ENCODE results near the gene TOR2A. TPM values are rescaled to one million over a fixed set of nuclear protein-coding genes. Genes with fewer than 3 reads are reported as not detected.

TOR2A gene
- total and polyA plus RNA-seq, 2 of the 8 experiments (the other 6 are each of a cell fraction or from before 2014, with no cell fraction given), result 18.7 to 24.9 TPM

DNA sequence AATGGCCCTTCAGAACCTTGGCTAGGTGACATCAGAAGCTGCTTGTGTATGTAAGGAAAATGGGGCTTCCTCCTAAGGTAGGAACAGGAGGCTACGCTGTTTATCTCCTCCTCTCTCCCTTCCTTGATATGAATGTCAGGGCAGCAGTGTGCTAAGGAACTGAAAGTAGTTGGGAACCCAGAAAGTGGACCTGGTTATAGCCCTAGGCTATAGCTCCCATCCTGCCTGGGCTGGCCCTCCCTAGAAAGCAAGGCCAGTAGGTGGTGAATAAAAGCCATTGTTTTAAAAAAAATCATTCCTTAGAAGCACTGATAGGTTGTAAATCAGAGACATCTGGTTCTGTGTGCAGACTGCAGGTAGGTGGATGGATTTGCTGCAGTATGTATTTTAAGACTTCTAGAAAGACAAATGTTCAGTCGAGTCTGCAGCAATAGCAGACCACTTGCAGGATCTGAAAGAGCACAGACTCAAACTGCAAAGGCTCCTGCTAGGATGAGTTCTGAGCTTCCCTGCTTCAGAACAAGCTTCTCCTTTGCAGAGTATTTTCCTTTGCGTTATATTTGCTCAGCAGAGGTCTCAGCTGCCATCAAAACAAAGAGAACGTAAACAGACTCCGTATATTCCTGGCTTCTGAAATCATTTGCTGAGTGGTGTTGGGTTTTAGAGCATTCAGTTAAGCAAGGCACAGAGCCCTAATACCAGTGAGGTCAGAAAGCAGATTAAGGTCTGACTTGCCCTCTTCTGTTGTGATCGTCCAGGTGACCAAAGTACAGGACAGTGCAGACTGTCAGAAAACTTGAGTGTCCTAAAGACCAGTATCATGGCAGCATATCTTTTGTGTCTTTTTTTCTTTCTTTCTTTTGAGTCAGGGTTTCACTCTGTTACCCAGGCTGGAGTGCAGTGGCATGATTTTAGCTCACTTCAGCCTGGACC, 48.4 kb downstream of the TOR2A start:
- H3K27ac ChIP-seq (ENCODE audit: low read depth, low read length), result no peak overlapping the region
- no peak overlapping the region for H3K4me2 ChIP-seq (ENCODE audit: insufficient read depth in 1 of 2, low read depth in 2 of 2, low read length in 2 of 2)
- H3K56ac ChIP-seq (replicated peaks; ENCODE audit: insufficient read length, low read depth, low read length), result no peak overlapping the region
- H3K23ac ChIP-seq (ENCODE audit: insufficient read length), result no peak overlapping the region
- DNase-seq (ENCODE audit: low read depth in 1 of 2, low spot score in 2 of 2) (no peak), FAIRE-seq (no peak)
- H3K4me1 ChIP-seq (replicated peaks in 1 of 4; ENCODE audit: control insufficient read depth in 3 of 4, insufficient read depth in 4 of 4, low read length in 3 of 4), result no peaks in the 10 kb centered on the region
- no peak overlapping the region for H2BK20ac ChIP-seq (ENCODE audit: low read length)
- 93% methylated on average over 6 of the region's 6 CpGs; no CpG with 5 or more reads in 1 of the 2 experiments for WGBS, 2 experiments (ENCODE audit: extremely low coverage in 1 of 2, insufficient coverage in 1 of 2, insufficient read length in 1 of 2, insufficient replicate concordance in 2 of 2, low coverage in 1 of 2, low lambda C conversion rate in 2 of 2, missing lambda C conversion rate in 1 of 2)
- no peak overlapping the region for H2BK12ac ChIP-seq (ENCODE audit: low read depth, low read length)
- no peaks in the 10 kb centered on the region for H3K9me3 ChIP-seq (ENCODE audit: insufficient read depth in 2 of 2, low read depth in 1 of 2, low read length in 1 of 2)
- no peak overlapping the region for H4K8ac ChIP-seq (ENCODE audit: extremely low read depth, insufficient read depth, low read length)
- H4K5ac ChIP-seq (ENCODE audit: insufficient read length, low read depth, low read length), result no peak overlapping the region
- H3K23me2 ChIP-seq (ENCODE audit: low read depth, low read length), result no peaks in the 10 kb centered on the region
- no peak overlapping the region for H2AFZ ChIP-seq (ENCODE audit: low read length)
- no peaks in the 10 kb centered on the region for H3K79me2 ChIP-seq (ENCODE audit: control insufficient read depth in 1 of 2, insufficient read depth in 2 of 2, low read length in 2 of 2)
- H3K9ac ChIP-seq (replicated peaks in 1 of 4; ENCODE audit: extremely low read depth in 1 of 4, low read depth in 3 of 4, low read length in 3 of 4), result no peak overlapping the region; a peak in 1 of 7 replicates
- H3K14ac ChIP-seq (ENCODE audit: insufficient read length), result no peak overlapping the region
- H2AK5ac ChIP-seq (ENCODE audit: low read depth, low read length), result no peak overlapping the region
- peaks cover 0 to 2% of the 10 kb centered on the region in 2 experiments for H4K20me1 ChIP-seq (replicated peaks in 1 of 2; ENCODE audit: control insufficient read depth in 1 of 2, insufficient read depth in 2 of 2, low read length in 2 of 2)
- no peak overlapping the region for H3K18ac ChIP-seq (ENCODE audit: extremely low read depth, low read length)
- POLR2A ChIA-PET (ENCODE audit: partially characterized antibody), result interaction anchor here (0.6 kb wide), 1 partner anchor 112 kb away, joined by 3 read pairs; no protein-coding TSS in a partner anchor
- H2BK120ac ChIP-seq (replicated peaks; ENCODE audit: low read depth, low read length), result no peak overlapping the region
- H3K27me3 ChIP-seq (replicated peaks in 1 of 4; ENCODE audit: control insufficient read depth in 3 of 4, extremely low read depth in 1 of 4, insufficient read depth in 3 of 4, low read length in 3 of 4), result no peaks in the 10 kb centered on the region
- CTCF ChIA-PET (ENCODE audit: partially characterized antibody), result interaction anchor here (0.8 to 2.5 kb wide), 9 partner anchors 10 to 183 kb away, joined by 3 to 9 read pairs (median 4); partner anchors contain the start of gene TOR2A
- no peak overlapping the region for H3K4me3 ChIP-seq (ENCODE audit: extremely low read depth in 1 of 4, insufficient read depth in 2 of 4, low read depth in 3 of 4, low read length in 4 of 4)
- no peaks in the 10 kb centered on the region for H3K79me1 ChIP-seq (ENCODE audit: low read depth, low read length)
- H2BK15ac ChIP-seq (ENCODE audit: low read length), result no peak overlapping the region
- no peak overlapping the region for H3K4ac ChIP-seq (replicated peaks; ENCODE audit: insufficient read length, low read depth, low read length)
- no peak for TF ChIP-seq POLR2AphosphoS5 (IDR thresholded peaks at IDR 0.05; ENCODE audit: low read depth, low read length)
- no peak for TF ChIP-seq KDM1A (IDR thresholded peaks at IDR 0.05; ENCODE audit: borderline replicate concordance, low read length)
- no peak for TF ChIP-seq HDAC2 (IDR thresholded peaks at IDR 0.05; ENCODE audit: borderline replicate concordance in 1 of 2, low read depth in 2 of 2, low read length in 2 of 2)
- TF ChIP-seq RAD21 (IDR thresholded peaks at IDR 0.05 in 1 of 2, conservative IDR thresholded peaks at IDR 0.05 in 1 of 2; ENCODE audit: low read depth in 2 of 2, low read length in 2 of 2), result no peak
- TF ChIP-seq EP300 (IDR thresholded peaks at IDR 0.05; ENCODE audit: borderline replicate concordance in 1 of 2, low read depth in 2 of 2, low read length in 2 of 2), result no peak
- TF ChIP-seq POU5F1 (IDR thresholded peaks at IDR 0.05; ENCODE audit: low read depth, low read length), result no peak
- no peak for TF ChIP-seq TCF12 (IDR thresholded peaks at IDR 0.05; ENCODE audit: low read depth, low read length)
- no peak for TF ChIP-seq SUZ12 (IDR thresholded peaks at IDR 0.05; ENCODE audit: low read length)
- no peak for TF ChIP-seq PHF8 (conservative IDR thresholded peaks at IDR 0.05; ENCODE audit: low read depth, low read length)
- TF ChIP-seq KDM4A (IDR thresholded peaks at IDR 0.05; ENCODE audit: low read depth, low read length, severe bottlenecking), result no peak
- no peak for TF ChIP-seq BRCA1 (IDR thresholded peaks at IDR 0.05; ENCODE audit: low read depth, low read length)
- no peak overlapping the region for H4K91ac ChIP-seq (replicated peaks; ENCODE audit: insufficient read length, low read length)
- peaks cover 2 to 25% (median 12%) of the 10 kb centered on the region in 4 experiments; a peak in 5 of 8 replicates for H3K36me3 ChIP-seq (ENCODE audit: control insufficient read depth in 2 of 4, insufficient read depth in 4 of 4, low read length in 3 of 4)
- H2BK5ac ChIP-seq (ENCODE audit: low read depth, low read length), result no peak overlapping the region
